Measurements from ENCODE around the gene SVEP1. TPM values are rescaled to one million over a fixed set of nuclear protein-coding genes. Genes with fewer than 3 reads are reported as not detected.
"Not testable (repeated sequence)": the region's sequence is repeated elsewhere in the genome, so short reads cannot be mapped to it uniquely, and the experiment has no call there.

SVEP1 gene
- polyA plus RNA-seq, 1 experiment = 24.8 TPM

GRCh38 chr9:110383491-110383890 lies 196.1 kb downstream of the SVEP1 start:
- TF ChIP-seq CTCF (IDR thresholded peaks at IDR 0.05; ENCODE audit: insufficient read depth, low read depth, low read length) = no peak
- no peak for DNase-seq (ENCODE audit: low read depth)
- CTCF ChIA-PET = no interaction called here
- no peak overlapping the region for H3K4me3 ChIP-seq (ENCODE audit: low read depth, low read length)
- H3K36me3 ChIP-seq (ENCODE audit: control insufficient read depth, insufficient read depth, low read length) = peaks cover 18% of the 10 kb centered on the region
- no peaks in the 10 kb centered on the region for H3K27me3 ChIP-seq (ENCODE audit: control insufficient read depth, insufficient read depth, low read length)
- POLR2A ChIA-PET = no interaction called here

- CTCF ChIA-PET = no interaction called here
These were observed 196.8 kb downstream of the SVEP1 start for GRCh38 chr9:110382731-110383130.

GRCh38 chr9:110371411-110372007 lies 208.0 kb downstream of the SVEP1 start:
- no peak for TF ChIP-seq CTCF (IDR thresholded peaks at IDR 0.05; ENCODE audit: insufficient read depth, low read depth, low read length)

More at GRCh38 chr9:110382731-110383130, 196.8 kb downstream of the SVEP1 start:
- Histone ChIP-seq H3K4me3 (ENCODE audit: low read depth, low read length) (no peak overlapping the region), H3K27me3 (ENCODE audit: control insufficient read depth, insufficient read depth, low read length) (no peaks in the 10 kb centered on the region), H3K36me3 (ENCODE audit: control insufficient read depth, insufficient read depth, low read length) (peaks cover 16% of the 10 kb centered on the region)
- no peak for DNase-seq (ENCODE audit: low read depth)
- POLR2A ChIA-PET = no interaction called here
- no peak for TF ChIP-seq CTCF (IDR thresholded peaks at IDR 0.05; ENCODE audit: insufficient read depth, low read depth, low read length)

GRCh38 chr9:110370315-110370714 lies 209.2 kb downstream of the SVEP1 start:
- Histone ChIP-seq H3K27me3 (ENCODE audit: control insufficient read depth, insufficient read depth, low read length) (no peaks in the 10 kb centered on the region), H3K36me3 (ENCODE audit: control insufficient read depth, insufficient read depth, low read length) (peaks cover 9% of the 10 kb centered on the region), H3K4me3 (ENCODE audit: low read depth, low read length) (no peak overlapping the region)
- no peak for DNase-seq (ENCODE audit: low read depth)
- POLR2A ChIA-PET = no interaction called here
- CTCF ChIA-PET = interaction anchor here (1.1 kb wide), 1 partner anchor 1006 kb away, joined by 3 read pairs; no protein-coding TSS in a partner anchor
- no peak for TF ChIP-seq CTCF (IDR thresholded peaks at IDR 0.05; ENCODE audit: insufficient read depth, low read depth, low read length)

More at GRCh38 chr9:110371411-110372007, 208.0 kb downstream of the SVEP1 start:
- no peak overlapping the region for H3K4me3 ChIP-seq (ENCODE audit: low read depth, low read length)
- ChIA-PET POLR2A (no interaction called here), CTCF (interaction anchor here (0.7 kb wide), 1 partner anchor 9 kb away, joined by 3 read pairs; no protein-coding TSS in a partner anchor)
- H3K36me3 ChIP-seq (ENCODE audit: control insufficient read depth, insufficient read depth, low read length) = peaks cover 7% of the 10 kb centered on the region
- DNase-seq (ENCODE audit: low read depth) = no peak
- no peaks in the 10 kb centered on the region for H3K27me3 ChIP-seq (ENCODE audit: control insufficient read depth, insufficient read depth, low read length)

- Histone ChIP-seq H3K36me3 (ENCODE audit: control insufficient read depth, insufficient read depth, low read length) (peaks cover 5% of the 10 kb centered on the region), H3K4me3 (ENCODE audit: low read depth, low read length) (no peak overlapping the region), H3K27me3 (ENCODE audit: control insufficient read depth, insufficient read depth, low read length) (no peaks in the 10 kb centered on the region)
- no peak for DNase-seq (ENCODE audit: low read depth)
- CTCF ChIA-PET = no interaction called here
- POLR2A ChIA-PET = interaction anchor here (0.6 kb wide), 2 partner anchors 76 to 134 kb away, joined by 3 read pairs; no protein-coding TSS in a partner anchor
- no peak for TF ChIP-seq CTCF (IDR thresholded peaks at IDR 0.05; ENCODE audit: insufficient read depth, low read depth, low read length)
These were observed 215.1 kb downstream of the SVEP1 start for GRCh38 chr9:110364451-110364850.

DNA sequence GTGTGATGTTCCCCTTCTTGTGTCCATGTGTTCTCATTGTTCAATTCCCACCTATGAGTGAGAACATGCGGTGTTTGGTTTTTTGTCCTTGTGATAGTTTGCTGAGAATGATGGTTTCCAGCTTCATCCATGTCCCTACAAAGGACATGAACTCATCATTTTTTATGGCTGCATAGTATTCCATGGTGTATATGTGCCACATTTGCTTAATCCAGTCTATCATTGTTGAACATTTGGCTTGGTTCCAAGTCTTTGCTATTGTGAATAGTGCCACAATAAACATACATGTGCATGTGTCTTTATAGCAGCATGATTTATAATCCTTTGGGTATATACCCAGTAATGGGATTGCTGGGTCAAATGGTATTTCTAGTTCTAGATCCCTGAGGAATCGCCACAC lies 220.5 kb downstream of the SVEP1 start:
- POLR2A ChIA-PET; DNase-seq (ENCODE audit: low read depth); H3K36me3 ChIP-seq (ENCODE audit: control insufficient read depth, insufficient read depth, low read length); H3K27me3 ChIP-seq (ENCODE audit: control insufficient read depth, insufficient read depth, low read length); H3K4me3 ChIP-seq (ENCODE audit: low read depth, low read length): not testable (repeated sequence)
- CTCF ChIA-PET = interaction anchor here (0.6 kb wide), 1 partner anchor 1409 kb away, joined by 5 read pairs; no protein-coding TSS in a partner anchor

All from BJ (cell line).